PFSK-1 (cell line): ENCODE results near the gene SMC4.

Experiments
- FOXP2 ChIP-seq: optimal IDR thresholded peaks from 2 replicates; pipeline ENCODE3; 2011; ENCODE audit warnings: borderline replicate concordance, control low read depth, inconsistent platforms; ENCODE audit not compliant: insufficient read depth; ENCODE audit errors: extremely low read length, extremely low read depth
- POLR2AphosphoS5 ChIP-seq: IDR thresholded peaks from 2 replicates; pipeline ENCODE4 v1.6.1; 2012; ENCODE audit warnings: low read depth, mild to moderate bottlenecking, control low read depth, low read length, moderate library complexity
- SIN3A ChIP-seq: IDR thresholded peaks from 2 replicates; pipeline ENCODE4 v1.6.1; 2012; ENCODE audit warnings: mild to moderate bottlenecking, low read length, moderate library complexity, borderline replicate concordance; ENCODE audit not compliant: insufficient read depth
- TAF1 ChIP-seq: IDR thresholded peaks from 2 replicates; pipeline ENCODE4 v1.6.1; 2012; ENCODE audit warnings: low read length, control low read depth, borderline replicate concordance; ENCODE audit not compliant: insufficient read depth
- TF ChIP-seq, protein P1 (sequence below), 2 experiments: IDR thresholded peaks; 2 replicates each; pipeline versions ENCODE4 v1.6.1 to v1.8.0; 2011 to 2012; ENCODE audit warnings: low read depth in 2 of 2, low read length in 2 of 2, control low read depth in 1 of 2, inconsistent platforms in 1 of 2, mild to moderate bottlenecking in 1 of 2, moderate library complexity in 1 of 2; ENCODE audit not compliant: insufficient read depth in 1 of 2

Gene SMC4

DNA sequence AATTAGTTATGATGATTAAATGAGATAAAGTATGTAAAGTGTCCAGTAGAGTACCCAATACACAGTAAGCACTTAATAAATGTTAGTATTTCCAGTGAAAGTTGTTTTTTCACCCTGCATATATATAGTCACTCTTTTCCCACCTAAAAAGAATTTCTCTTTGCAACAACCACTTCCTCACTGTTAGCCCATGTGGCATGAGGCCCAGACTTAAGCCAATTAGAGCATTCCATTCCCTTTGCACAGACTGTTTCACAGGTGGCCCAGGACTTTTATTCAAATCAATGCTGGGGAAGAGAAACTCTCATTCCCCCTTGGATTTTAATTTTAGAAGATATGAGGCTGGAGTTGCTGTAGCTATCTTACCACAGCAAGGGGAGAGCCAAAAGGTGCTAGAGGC, 4.2 kb upstream of the SMC4 start:
- no peak for TF ChIP-seq SIN3A
- TF ChIP-seq, protein P1, sequence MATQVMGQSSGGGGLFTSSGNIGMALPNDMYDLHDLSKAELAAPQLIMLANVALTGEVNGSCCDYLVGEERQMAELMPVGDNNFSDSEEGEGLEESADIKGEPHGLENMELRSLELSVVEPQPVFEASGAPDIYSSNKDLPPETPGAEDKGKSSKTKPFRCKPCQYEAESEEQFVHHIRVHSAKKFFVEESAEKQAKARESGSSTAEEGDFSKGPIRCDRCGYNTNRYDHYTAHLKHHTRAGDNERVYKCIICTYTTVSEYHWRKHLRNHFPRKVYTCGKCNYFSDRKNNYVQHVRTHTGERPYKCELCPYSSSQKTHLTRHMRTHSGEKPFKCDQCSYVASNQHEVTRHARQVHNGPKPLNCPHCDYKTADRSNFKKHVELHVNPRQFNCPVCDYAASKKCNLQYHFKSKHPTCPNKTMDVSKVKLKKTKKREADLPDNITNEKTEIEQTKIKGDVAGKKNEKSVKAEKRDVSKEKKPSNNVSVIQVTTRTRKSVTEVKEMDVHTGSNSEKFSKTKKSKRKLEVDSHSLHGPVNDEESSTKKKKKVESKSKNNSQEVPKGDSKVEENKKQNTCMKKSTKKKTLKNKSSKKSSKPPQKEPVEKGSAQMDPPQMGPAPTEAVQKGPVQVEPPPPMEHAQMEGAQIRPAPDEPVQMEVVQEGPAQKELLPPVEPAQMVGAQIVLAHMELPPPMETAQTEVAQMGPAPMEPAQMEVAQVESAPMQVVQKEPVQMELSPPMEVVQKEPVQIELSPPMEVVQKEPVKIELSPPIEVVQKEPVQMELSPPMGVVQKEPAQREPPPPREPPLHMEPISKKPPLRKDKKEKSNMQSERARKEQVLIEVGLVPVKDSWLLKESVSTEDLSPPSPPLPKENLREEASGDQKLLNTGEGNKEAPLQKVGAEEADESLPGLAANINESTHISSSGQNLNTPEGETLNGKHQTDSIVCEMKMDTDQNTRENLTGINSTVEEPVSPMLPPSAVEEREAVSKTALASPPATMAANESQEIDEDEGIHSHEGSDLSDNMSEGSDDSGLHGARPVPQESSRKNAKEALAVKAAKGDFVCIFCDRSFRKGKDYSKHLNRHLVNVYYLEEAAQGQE (IDR thresholded peaks at IDR 0.05; ENCODE audit: insufficient read depth in 1 of 2, low read depth in 2 of 2, low read length in 2 of 2) = no peak
- no peak for TF ChIP-seq POLR2AphosphoS5
- TF ChIP-seq FOXP2 = no peak
- no peak for TF ChIP-seq TAF1

DNA sequence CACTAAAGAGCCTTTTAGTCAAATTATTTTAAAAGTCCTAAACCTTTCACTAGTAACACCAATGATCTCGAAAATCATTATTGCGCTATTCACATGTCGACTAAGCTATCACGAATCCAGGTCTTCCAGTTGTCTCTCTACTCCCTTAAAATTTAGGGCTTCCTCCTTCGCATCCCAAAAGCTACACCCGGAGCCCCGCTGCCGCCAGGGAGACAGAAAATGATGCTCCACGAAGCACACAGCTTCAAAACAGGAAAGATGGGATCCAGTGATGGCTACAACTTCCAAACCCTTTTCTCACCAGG, 678 bp upstream of the SMC4 start:
- TF ChIP-seq TAF1 (no peak), FOXP2 (no peak), SIN3A (no peak), POLR2AphosphoS5 (no peak)
- TF ChIP-seq, protein P1 (IDR thresholded peaks at IDR 0.05; ENCODE audit: insufficient read depth in 1 of 2, low read depth in 2 of 2, low read length in 2 of 2) = no peak

DNA sequence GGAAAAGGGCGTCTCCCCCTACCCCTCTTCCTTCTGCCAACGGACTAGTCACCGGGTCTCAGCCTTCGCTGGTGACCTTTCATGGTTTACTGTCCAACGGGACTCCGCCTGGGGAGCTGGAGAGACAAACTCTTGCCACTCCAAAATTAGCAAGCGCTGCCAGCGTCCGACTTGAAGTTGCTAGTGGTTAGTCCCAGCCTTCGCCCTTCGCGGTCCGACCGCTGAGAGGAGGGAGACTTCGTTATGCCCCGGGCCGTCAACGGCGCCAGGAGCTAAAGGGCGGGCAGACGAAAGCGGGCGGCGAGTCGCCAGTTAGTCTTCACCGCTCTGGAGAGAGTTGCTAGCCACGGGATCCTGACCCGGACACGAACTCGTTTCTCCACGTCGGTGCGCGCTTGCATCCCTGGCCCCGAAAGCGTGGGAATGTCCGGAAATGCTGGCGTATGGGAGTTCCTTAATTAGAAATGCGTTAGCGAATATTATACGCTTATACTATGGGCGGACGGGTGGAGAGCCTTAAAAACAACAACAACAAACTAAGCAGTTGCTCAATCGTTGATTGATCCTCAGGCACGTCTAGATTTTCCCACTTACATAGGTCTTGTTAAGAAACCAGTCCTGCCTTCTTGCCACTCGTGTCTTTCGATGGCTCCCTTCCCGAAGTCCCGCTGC, 716 bp downstream of the SMC4 start:
- TF ChIP-seq SIN3A (no peak), POLR2AphosphoS5 (no peak), FOXP2 (no peak), TAF1 (no peak)
- TF ChIP-seq, protein P1 (IDR thresholded peaks at IDR 0.05; ENCODE audit: insufficient read depth in 1 of 2, low read depth in 2 of 2, low read length in 2 of 2) = no peak

DNA sequence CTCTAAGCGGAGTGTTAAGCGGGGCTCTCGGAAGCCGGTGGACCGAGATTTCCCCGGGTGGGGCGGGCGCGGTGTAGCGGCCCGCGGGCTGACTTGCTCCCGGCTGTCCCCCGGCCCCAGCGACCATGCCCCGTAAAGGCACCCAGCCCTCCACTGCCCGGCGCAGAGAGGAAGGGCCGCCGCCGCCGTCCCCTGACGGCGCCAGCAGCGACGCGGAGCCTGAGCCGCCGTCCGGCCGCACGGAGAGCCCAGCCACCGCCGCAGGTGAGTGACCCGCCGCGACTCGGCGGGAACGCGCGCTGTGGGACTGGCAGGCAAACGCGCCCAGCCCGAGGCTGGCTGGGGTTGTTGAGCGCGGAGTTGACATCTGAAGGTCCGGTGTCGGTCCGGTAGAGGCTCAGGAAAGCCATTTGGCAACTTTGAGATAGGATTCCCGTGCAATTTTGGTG, 1.3 kb downstream of the SMC4 start:
- TF ChIP-seq TAF1 = no peak
- TF ChIP-seq SIN3A = no peak
- TF ChIP-seq, protein P1 (IDR thresholded peaks at IDR 0.05; ENCODE audit: insufficient read depth in 1 of 2, low read depth in 2 of 2, low read length in 2 of 2) = no peak
- no peak for TF ChIP-seq POLR2AphosphoS5
- no peak for TF ChIP-seq FOXP2
